Karpas-422 (cell line): ENCODE results near the gene PPFIBP2. TPM values are rescaled to one million over a fixed set of nuclear protein-coding genes. Genes with fewer than 3 reads are reported as not detected.
"Not testable (repeated sequence)": the region's sequence is repeated elsewhere in the genome, so short reads cannot be mapped to it uniquely, and the experiment has no call there.

ENCODE experiments used
- DNase-seq: peaks from one replicate; pipeline ENCODE4 v3.0.0-alpha.2; 2015
- H2AFZ ChIP-seq: fragments of 200-600 bp; sonication (generic); 2 replicates; pipeline ENCODE4 v1.6.1; 2014; ENCODE audit warnings: antibody characterized with exemption, low read length, mixed read lengths
- H3K27ac ChIP-seq: fragments of 200-600 bp; sonication (generic); 2 replicates; pipeline ENCODE4 v1.5.1; 2014; ENCODE audit warnings: mild to moderate bottlenecking, low read length, moderate library complexity
- H3K27me3 ChIP-seq: fragments of 200-600 bp; sonication (generic); 2 replicates; pipeline ENCODE4 v1.6.1; 2014; ENCODE audit warnings: low read length, mixed read lengths
- H3K36me3 ChIP-seq: fragments of 200-600 bp; sonication (generic); 2 replicates; pipeline ENCODE4 v1.6.1; 2014; ENCODE audit warnings: low read length, mixed read lengths; ENCODE audit not compliant: insufficient read depth
- H3K4me1 ChIP-seq: fragments of 200-600 bp; sonication (generic); 2 replicates; pipeline ENCODE4 v1.6.1; 2014; ENCODE audit warnings: mild to moderate bottlenecking, low read length, mixed read lengths
- H3K4me2 ChIP-seq: fragments of 200-600 bp; sonication (generic); 2 replicates; pipeline ENCODE4 v1.6.1; 2014; ENCODE audit warnings: low read length, low read depth, mild to moderate bottlenecking; ENCODE audit not compliant: poor library complexity, severe bottlenecking
- H3K4me3 ChIP-seq: fragments of 200-600 bp; sonication (generic); 2 replicates; pipeline ENCODE4 v1.5.1; 2014; ENCODE audit warnings: mild to moderate bottlenecking, antibody characterized with exemption, low read length, mixed read lengths
- H3K79me2 ChIP-seq: fragments of 200-600 bp; sonication (generic); 2 replicates; pipeline ENCODE4 v1.6.1; 2014; ENCODE audit warnings: mild to moderate bottlenecking, low read length, mixed read lengths
- H3K9ac ChIP-seq: fragments of 200-600 bp; sonication (generic); 2 replicates; pipeline ENCODE4 v1.6.0; 2014; ENCODE audit warnings: low read length
- H3K9me2 ChIP-seq: fragments of 200-600 bp; sonication (generic), shearing (Covaris generic); replicated peaks from 2 replicates; pipeline ENCODE4 v1.6.0; 2014; ENCODE audit warnings: mild to moderate bottlenecking, low read length, moderate library complexity; ENCODE audit not compliant: insufficient read depth
- H3K9me3 ChIP-seq: fragments of 300-700, 200-600 bp; sonication (generic); 2 replicates; pipeline ENCODE4 v1.6.1; 2014; ENCODE audit warnings: low read length, mixed read lengths
- H4K20me1 ChIP-seq: fragments of 200-600 bp; sonication (generic); 2 replicates; pipeline ENCODE4 v1.6.1; 2014; ENCODE audit warnings: mild to moderate bottlenecking, antibody characterized with exemption, low read length, low read depth; ENCODE audit not compliant: insufficient read depth
- total RNA-seq: library from RNA; depleted of rRNA; stranded (reverse); fragments of >200 nt; shearing (Covaris generic); gene quantifications from 2 replicates; pipeline ENCODE4 v1.2.3, GENCODE V29; 2014; ENCODE audit warnings: low replicate concordance

PPFIBP2 gene
- total RNA-seq, 1 experiment from 2014 or later, result 36.5 TPM

DNA sequence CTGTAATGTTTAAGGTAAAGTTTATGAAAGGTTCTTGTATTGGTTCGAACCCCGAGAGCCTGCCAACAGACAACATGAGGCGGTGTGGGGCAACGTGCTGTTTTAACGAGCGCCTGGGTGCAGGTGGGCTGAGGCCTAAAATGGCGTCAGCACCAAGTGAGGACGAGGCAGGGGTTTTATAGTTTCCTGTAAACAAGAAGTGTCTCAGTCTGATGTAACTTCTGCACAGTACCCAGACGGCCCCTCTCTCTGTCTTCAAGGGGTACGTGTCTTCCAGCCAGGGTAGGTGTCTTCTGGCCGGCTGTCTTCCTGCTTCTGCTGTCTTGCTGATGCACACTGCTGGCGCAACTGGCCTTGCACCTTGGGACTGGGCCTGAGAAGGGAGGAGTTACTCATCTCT is 2.7 kb downstream of the PPFIBP2 start:
- Histone ChIP-seq H2AFZ (no peak overlapping the region), H3K4me2 (no peak overlapping the region), H3K27me3 (no peaks in the 10 kb centered on the region), H4K20me1 (no peaks in the 10 kb centered on the region), H3K4me3 (no peak overlapping the region), H3K79me2 (peaks cover 7% of the 10 kb centered on the region; the same call in 1 of the 2 replicates), H3K36me3 (no peaks in the 10 kb centered on the region), H3K4me1 (peaks cover 64% of the 10 kb centered on the region), H3K9ac (no peak overlapping the region), H3K9me2 (no peaks in the 10 kb centered on the region), H3K9me3 (no peaks in the 10 kb centered on the region), H3K27ac (no peak overlapping the region)
- no peak for DNase-seq

DNA sequence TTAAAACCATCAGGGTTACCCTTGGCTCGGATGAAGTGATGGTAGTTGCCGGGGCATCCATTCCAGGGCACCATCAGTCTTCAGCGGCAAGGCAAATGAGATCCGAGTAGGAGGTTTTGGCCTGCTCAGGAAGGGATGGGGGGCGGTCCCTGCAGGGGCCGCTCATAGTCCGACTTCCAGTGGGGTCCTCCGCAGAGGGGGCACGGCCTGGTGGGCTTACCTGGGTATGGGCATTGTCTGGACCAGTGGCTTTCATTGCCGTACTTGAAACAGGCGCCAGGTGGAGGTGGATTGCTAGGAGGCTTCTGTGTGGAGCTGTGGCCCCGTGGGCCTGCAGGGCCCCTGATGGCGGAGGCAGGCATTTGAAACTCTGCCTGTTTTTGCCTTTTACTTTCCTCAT is 3.9 kb downstream of the PPFIBP2 start:
- not testable (repeated sequence) for H3K27me3 ChIP-seq, H3K9ac ChIP-seq, H2AFZ ChIP-seq, H3K9me2 ChIP-seq, H4K20me1 ChIP-seq, H3K9me3 ChIP-seq, H3K4me3 ChIP-seq, DNase-seq, H3K4me2 ChIP-seq, H3K79me2 ChIP-seq, H3K36me3 ChIP-seq, H3K27ac ChIP-seq
- peaks cover 64% of the 10 kb centered on the region for H3K4me1 ChIP-seq

DNA sequence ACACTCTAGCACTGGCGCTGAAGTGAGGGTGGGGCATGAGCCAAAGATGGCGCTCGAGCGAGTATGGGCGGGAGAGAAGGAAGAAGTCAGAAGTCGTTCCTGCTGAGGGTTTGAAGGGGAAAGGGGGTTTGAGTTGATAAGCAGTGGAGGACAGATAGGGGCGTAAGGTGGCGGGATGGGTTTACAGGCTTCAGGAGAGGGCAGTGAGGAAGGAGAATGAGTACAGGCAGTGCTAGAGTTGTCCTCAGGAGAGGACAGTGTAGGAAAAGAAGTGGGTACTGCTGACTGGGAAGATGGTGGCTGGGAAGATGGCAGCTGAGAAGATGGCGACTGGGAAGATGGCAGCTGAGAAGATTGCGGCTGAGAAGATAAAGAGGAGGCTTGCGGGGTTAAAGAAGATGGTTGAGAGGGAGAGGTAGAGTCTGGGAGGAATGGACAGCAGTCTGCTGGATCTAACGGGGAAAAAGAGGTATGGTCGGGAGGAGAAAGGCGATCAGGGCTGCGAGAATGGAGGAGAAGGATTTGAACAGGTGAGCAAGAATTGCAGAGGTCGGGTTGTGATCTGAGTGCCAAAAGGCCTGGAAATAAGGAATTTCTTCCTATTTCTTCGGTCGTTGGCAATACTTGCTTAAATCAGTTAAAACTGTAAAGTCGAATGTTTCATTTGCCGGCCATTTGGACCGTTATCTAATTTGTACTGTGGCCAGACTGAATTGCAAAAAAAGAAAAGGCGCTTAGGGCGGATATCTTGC is 5.2 kb downstream of the PPFIBP2 start:
- H3K27me3 ChIP-seq, result no peaks in the 10 kb centered on the region
- peaks cover 7% of the 10 kb centered on the region; the same call in 1 of the 2 replicates for H3K79me2 ChIP-seq
- H3K9me2 ChIP-seq, result no peaks in the 10 kb centered on the region; the same call in 1 of the 2 replicates
- H2AFZ ChIP-seq, result no peak overlapping the region
- no peaks in the 10 kb centered on the region for H3K36me3 ChIP-seq
- DNase-seq, result no peak
- H3K27ac ChIP-seq, result peak overlapping the region; percentile 98
- H3K4me3 ChIP-seq, result peak overlapping the region; percentile 67
- H3K4me2 ChIP-seq, result peak overlapping the region; percentile 84
- no peaks in the 10 kb centered on the region for H4K20me1 ChIP-seq
- peaks cover 70% of the 10 kb centered on the region for H3K4me1 ChIP-seq
- no peaks in the 10 kb centered on the region for H3K9me3 ChIP-seq
- peak overlapping the region; percentile 79 for H3K9ac ChIP-seq

DNA sequence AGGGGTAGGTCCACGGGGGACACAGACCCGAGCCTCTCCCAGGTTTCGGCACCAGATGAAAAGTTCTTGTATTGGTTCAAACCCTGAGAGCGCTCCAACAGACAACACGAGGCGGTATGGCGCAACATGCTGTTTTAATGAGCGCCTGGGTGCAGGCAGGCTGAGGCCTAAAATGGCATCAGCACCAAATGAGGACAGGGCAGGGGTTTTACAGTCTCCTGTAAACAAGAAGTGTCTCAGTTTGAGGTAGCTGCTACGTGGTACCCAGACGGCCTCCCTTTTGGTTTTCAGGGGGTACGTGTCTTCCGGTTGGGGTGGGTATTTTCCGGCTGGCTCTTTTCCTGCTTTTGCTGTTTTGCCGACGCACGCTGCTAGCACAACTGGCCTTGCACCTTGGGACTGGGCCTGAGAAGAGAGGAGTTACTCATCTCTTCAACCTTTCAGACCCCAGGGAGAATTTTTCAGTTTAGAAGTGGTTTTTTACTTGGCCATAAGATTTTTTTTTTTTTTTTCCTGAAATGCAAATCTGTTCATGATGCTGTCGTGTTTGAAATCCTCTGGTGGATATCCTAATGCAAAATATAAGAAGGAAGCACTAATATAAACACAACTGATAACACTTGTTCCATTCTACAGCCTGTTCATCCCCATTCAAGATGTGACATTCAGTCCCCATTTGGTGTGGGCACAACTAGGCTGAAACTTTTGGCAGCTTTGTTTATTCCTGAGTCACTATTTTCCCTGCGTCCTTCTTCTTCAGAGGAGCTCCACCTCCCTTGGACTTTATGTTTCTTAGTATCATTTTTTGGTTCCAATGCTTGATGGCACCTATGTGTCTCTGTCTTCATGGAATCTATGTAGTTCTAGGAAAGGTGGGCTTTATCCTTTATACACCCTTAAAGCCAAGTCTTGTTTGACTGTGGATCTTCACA is 6.5 kb downstream of the PPFIBP2 start:
- Histone ChIP-seq H3K27ac (peak overlapping the region; percentile 98), H3K4me1 (peaks cover 70% of the 10 kb centered on the region), H4K20me1 (peaks cover 5% of the 10 kb centered on the region; the same call in 1 of the 2 replicates), H2AFZ (peak overlapping the region; percentile 65; the same call in 1 of the 2 replicates), H3K9ac (peak overlapping the region; percentile 79), H3K9me3 (no peaks in the 10 kb centered on the region), H3K36me3 (no peaks in the 10 kb centered on the region), H3K9me2 (no peaks in the 10 kb centered on the region; the same call in 1 of the 2 replicates), H3K4me2 (peak overlapping the region; percentile 84), H3K4me3 (peak overlapping the region; percentile 67), H3K79me2 (peaks cover 7% of the 10 kb centered on the region; the same call in 1 of the 2 replicates), H3K27me3 (no peaks in the 10 kb centered on the region)
- DNase-seq, result peak; percentile 90

- peak overlapping the region; percentile 54 for H3K4me3 ChIP-seq
- peak overlapping the region; percentile 98 for H3K27ac ChIP-seq
- H3K9me3 ChIP-seq, result no peaks in the 10 kb centered on the region
- peaks cover 7% of the 10 kb centered on the region; the same call in 1 of the 2 replicates for H3K79me2 ChIP-seq
- peaks cover 71% of the 10 kb centered on the region for H3K4me1 ChIP-seq
- H4K20me1 ChIP-seq, result peaks cover 5% of the 10 kb centered on the region; the same call in 1 of the 2 replicates
- H3K4me2 ChIP-seq, result peak overlapping the region; percentile 84
- peak overlapping the region; percentile 66 for H3K9ac ChIP-seq
- H3K9me2 ChIP-seq, result no peaks in the 10 kb centered on the region; the same call in 1 of the 2 replicates
- no peak overlapping the region for H2AFZ ChIP-seq
- no peaks in the 10 kb centered on the region for H3K36me3 ChIP-seq
- H3K27me3 ChIP-seq, result no peaks in the 10 kb centered on the region
- peak; percentile 86 for DNase-seq
Measured at GRCh38 chr11:7520981-7521487, 7.2 kb downstream of the PPFIBP2 start.

GRCh38 chr11:7522121-7522520 is 8.3 kb downstream of the PPFIBP2 start:
- H3K9me3 ChIP-seq, result no peaks in the 10 kb centered on the region
- H3K27me3 ChIP-seq, result no peaks in the 10 kb centered on the region
- H3K4me1 ChIP-seq, result peaks cover 71% of the 10 kb centered on the region
- no peaks in the 10 kb centered on the region for H3K36me3 ChIP-seq
- H3K4me3 ChIP-seq, result peak overlapping the region; percentile 54; the same call in 1 of the 2 replicates
- H2AFZ ChIP-seq, result no peak overlapping the region
- H3K27ac ChIP-seq, result peak overlapping the region; percentile 98
- H3K79me2 ChIP-seq, result peaks cover 7% of the 10 kb centered on the region; the same call in 1 of the 2 replicates
- H3K4me2 ChIP-seq, result peak overlapping the region; percentile 84
- H4K20me1 ChIP-seq, result peaks cover 5% of the 10 kb centered on the region; the same call in 1 of the 2 replicates
- DNase-seq, result no peak
- no peak overlapping the region for H3K9ac ChIP-seq
- H3K9me2 ChIP-seq, result no peaks in the 10 kb centered on the region; the same call in 1 of the 2 replicates

- Histone ChIP-seq H3K36me3 (no peaks in the 10 kb centered on the region), H3K9ac (no peak overlapping the region), H3K27ac (peak overlapping the region; percentile 98; the same call in 1 of the 2 replicates), H3K27me3 (no peaks in the 10 kb centered on the region), H2AFZ (no peak overlapping the region), H4K20me1 (peaks cover 5% of the 10 kb centered on the region; the same call in 1 of the 2 replicates), H3K4me2 (peak overlapping the region; percentile 84), H3K9me3 (no peaks in the 10 kb centered on the region), H3K9me2 (no peaks in the 10 kb centered on the region; the same call in 1 of the 2 replicates), H3K79me2 (peaks cover 7% of the 10 kb centered on the region; the same call in 1 of the 2 replicates), H3K4me1 (peaks cover 71% of the 10 kb centered on the region), H3K4me3 (no peak overlapping the region)
- DNase-seq, result no peak
Measured at GRCh38 chr11:7522546-7522945, 8.7 kb downstream of the PPFIBP2 start.
